HG03342 (cell line): Measurements from ENCODE around the gene TSPEAR.
"Not testable (repeated sequence)": the region's sequence is repeated elsewhere in the genome, so short reads cannot be mapped to it uniquely, and the experiment has no call there.

ENCODE experiments used
- ATAC-seq: cut with Tn5 transposase; IDR thresholded peaks from one replicate; pipeline ENCODE4 v1.9.1; 2021; ENCODE audit warnings: mild to moderate bottlenecking, moderate library complexity; ENCODE audit not compliant: unreplicated experiment

The TSPEAR gene

GRCh38 chr21:44593598-44594405 lies 117.6 kb downstream of the TSPEAR start:
- ATAC-seq = no peak

GRCh38 chr21:44592446-44593311 lies 118.7 kb downstream of the TSPEAR start, which contains the start of gene KRTAP10-6:
TSS of gene KRTAP10-6 (minus strand) at chr21:44592505. CDS start at chr21:44592484, 21 bp downstream.
- ATAC-seq = no peak

GRCh38 chr21:44591801-44592130 lies 119.6 kb downstream of the TSPEAR start:
- not testable (repeated sequence) for ATAC-seq

GRCh38 chr21:44590897-44591800 lies 120.2 kb downstream of the TSPEAR start:
- ATAC-seq = not testable (repeated sequence)

GRCh38 chr21:44590311-44590721 lies 121.1 kb downstream of the TSPEAR start:
- no peak for ATAC-seq

- ATAC-seq = no peak
These were observed 121.6 kb downstream of the TSPEAR start for GRCh38 chr21:44589586-44590305.

GRCh38 chr21:44589094-44589493 lies 122.3 kb downstream of the TSPEAR start:
- no peak for ATAC-seq

GRCh38 chr21:44585892-44586291 lies 125.5 kb downstream of the TSPEAR start:
- no peak for ATAC-seq

GRCh38 chr21:44583800-44584147 lies 127.6 kb downstream of the TSPEAR start:
- no peak for ATAC-seq

GRCh38 chr21:44583089-44583799 lies 128.1 kb downstream of the TSPEAR start:
- no peak for ATAC-seq

GRCh38 chr21:44582055-44582454 lies 129.3 kb downstream of the TSPEAR start:
- ATAC-seq = no peak

GRCh38 chr21:44581158-44581557 lies 130.2 kb downstream of the TSPEAR start:
- ATAC-seq = no peak

- not testable (repeated sequence) for ATAC-seq
These were observed 131.0 kb downstream of the TSPEAR start, which contains the start of gene KRTAP10-5 for GRCh38 chr21:44580231-44580821. TSS of gene KRTAP10-5 (minus strand) at chr21:44580604. CDS start at chr21:44580578, 26 bp downstream.

GRCh38 chr21:44579833-44580144 lies 131.6 kb downstream of the TSPEAR start:
- no peak for ATAC-seq

- ATAC-seq = no peak
These were observed 132.1 kb downstream of the TSPEAR start for GRCh38 chr21:44579056-44579832.

- ATAC-seq = no peak
These were observed 132.9 kb downstream of the TSPEAR start for GRCh38 chr21:44578371-44579055.

- no peak for ATAC-seq
These were observed 135.3 kb downstream of the TSPEAR start for GRCh38 chr21:44576025-44576420.
